ENCODE data around the gene ARFGAP1. TPM values are rescaled to one million over a fixed set of nuclear protein-coding genes. Genes with fewer than 3 reads are reported as not detected.

Gene ARFGAP1
- polyA plus RNA-seq, 2 donors, result 33.3 to 76.1 TPM

GRCh38 chr20:63274381-63275228 is 2.0 kb downstream of the ARFGAP1 start:
- peaks cover 7 to 28% of the 10 kb centered on the region in 2 donors for H3K36me3 ChIP-seq (ENCODE audit: control insufficient read depth in 2 of 2, insufficient read depth in 2 of 2, low read length in 1 of 2)
- no peaks in the 10 kb centered on the region for H3K9me3 ChIP-seq (ENCODE audit: control insufficient read depth in 2 of 2, insufficient read depth in 1 of 2, low read depth in 1 of 2, low read length in 1 of 2)
- no peak overlapping the region for H3K27ac ChIP-seq (ENCODE audit: low read depth in 2 of 2, low read length in 1 of 2)
- H3K4me3 ChIP-seq (ENCODE audit: low read depth in 1 of 2, low read length in 2 of 2), result no peak overlapping the region
- H3K4me1 ChIP-seq (ENCODE audit: control insufficient read depth in 2 of 2, insufficient read depth in 2 of 2, low read length in 1 of 2), result peaks cover 3 to 5% of the 10 kb centered on the region in 2 donors
- 73 to 74% methylated on average over 17 of the region's 17 CpGs for WGBS, 2 donors
- H3K27me3 ChIP-seq (ENCODE audit: control insufficient read depth in 1 of 2, insufficient read depth in 2 of 2, low read length in 2 of 2), result no peaks in the 10 kb centered on the region

- H3K36me3 ChIP-seq (ENCODE audit: control insufficient read depth in 2 of 2, insufficient read depth in 2 of 2, low read length in 1 of 2), result peaks cover 7 to 32% of the 10 kb centered on the region in 2 donors
- 95% methylated on average over 17 to 18 of the region's 18 CpGs for WGBS, 2 donors
- peaks cover 3 to 5% of the 10 kb centered on the region in 2 donors for H3K4me1 ChIP-seq (ENCODE audit: control insufficient read depth in 2 of 2, insufficient read depth in 2 of 2, low read length in 1 of 2)
- no peak overlapping the region for H3K4me3 ChIP-seq (ENCODE audit: low read depth in 1 of 2, low read length in 2 of 2)
- H3K27me3 ChIP-seq (ENCODE audit: control insufficient read depth in 1 of 2, insufficient read depth in 2 of 2, low read length in 2 of 2), result no peaks in the 10 kb centered on the region
- no peaks in the 10 kb centered on the region for H3K9me3 ChIP-seq (ENCODE audit: control insufficient read depth in 2 of 2, insufficient read depth in 1 of 2, low read depth in 1 of 2, low read length in 1 of 2)
- H3K27ac ChIP-seq (ENCODE audit: low read depth in 2 of 2, low read length in 1 of 2), result no peak overlapping the region
Measured at GRCh38 chr20:63275825-63276224, 3.2 kb downstream of the ARFGAP1 start.

- H3K27me3 ChIP-seq (ENCODE audit: control insufficient read depth in 1 of 2, insufficient read depth in 2 of 2, low read length in 2 of 2), result no peaks in the 10 kb centered on the region
- no peaks in the 10 kb centered on the region for H3K9me3 ChIP-seq (ENCODE audit: control insufficient read depth in 2 of 2, insufficient read depth in 1 of 2, low read depth in 1 of 2, low read length in 1 of 2)
- WGBS, 2 donors, result 93 to 95% methylated on average over 20 of the region's 20 CpGs
- no peak overlapping the region for H3K27ac ChIP-seq (ENCODE audit: low read depth in 2 of 2, low read length in 1 of 2)
- H3K4me3 ChIP-seq (ENCODE audit: low read depth in 1 of 2, low read length in 2 of 2), result no peak overlapping the region
- peaks cover 3 to 5% of the 10 kb centered on the region in 2 donors for H3K4me1 ChIP-seq (ENCODE audit: control insufficient read depth in 2 of 2, insufficient read depth in 2 of 2, low read length in 1 of 2)
- H3K36me3 ChIP-seq (ENCODE audit: control insufficient read depth in 2 of 2, insufficient read depth in 2 of 2, low read length in 1 of 2), result peaks cover 7 to 42% of the 10 kb centered on the region in 2 donors
Measured at GRCh38 chr20:63276956-63277355, 4.3 kb downstream of the ARFGAP1 start.

GRCh38 chr20:63277466-63278272 is 5.1 kb downstream of the ARFGAP1 start:
- Histone ChIP-seq H3K27ac (ENCODE audit: low read depth in 2 of 2, low read length in 1 of 2) (no peak overlapping the region), H3K4me1 (ENCODE audit: control insufficient read depth in 2 of 2, insufficient read depth in 2 of 2, low read length in 1 of 2) (peaks cover 0 to 5% of the 10 kb centered on the region in 2 donors), H3K27me3 (ENCODE audit: control insufficient read depth in 1 of 2, insufficient read depth in 2 of 2, low read length in 2 of 2) (no peaks in the 10 kb centered on the region), H3K36me3 (ENCODE audit: control insufficient read depth in 2 of 2, insufficient read depth in 2 of 2, low read length in 1 of 2) (peaks cover 7 to 48% of the 10 kb centered on the region in 2 donors), H3K4me3 (ENCODE audit: low read depth in 1 of 2, low read length in 2 of 2) (no peak overlapping the region), H3K9me3 (ENCODE audit: control insufficient read depth in 2 of 2, insufficient read depth in 1 of 2, low read depth in 1 of 2, low read length in 1 of 2) (no peaks in the 10 kb centered on the region)
- WGBS, 2 donors, result 92 to 93% methylated on average over 30 of the region's 30 CpGs

- H3K9me3 ChIP-seq (ENCODE audit: control insufficient read depth in 2 of 2, insufficient read depth in 1 of 2, low read depth in 1 of 2, low read length in 1 of 2), result no peaks in the 10 kb centered on the region
- peaks cover 7 to 58% of the 10 kb centered on the region in 2 donors for H3K36me3 ChIP-seq (ENCODE audit: control insufficient read depth in 2 of 2, insufficient read depth in 2 of 2, low read length in 1 of 2)
- H3K4me1 ChIP-seq (ENCODE audit: control insufficient read depth in 2 of 2, insufficient read depth in 2 of 2, low read length in 1 of 2), result peaks cover 0 to 3% of the 10 kb centered on the region in 2 donors
- no peak overlapping the region for H3K4me3 ChIP-seq (ENCODE audit: low read depth in 1 of 2, low read length in 2 of 2)
- no peak overlapping the region for H3K27ac ChIP-seq (ENCODE audit: low read depth in 2 of 2, low read length in 1 of 2)
- WGBS, 2 donors, result 84 to 86% methylated on average over 17 of the region's 17 CpGs
- no peaks in the 10 kb centered on the region for H3K27me3 ChIP-seq (ENCODE audit: control insufficient read depth in 1 of 2, insufficient read depth in 2 of 2, low read length in 2 of 2)
Measured at GRCh38 chr20:63278661-63279060, 6.0 kb downstream of the ARFGAP1 start.

- Histone ChIP-seq H3K4me3 (ENCODE audit: low read depth in 1 of 2, low read length in 2 of 2) (no peak overlapping the region), H3K36me3 (ENCODE audit: control insufficient read depth in 2 of 2, insufficient read depth in 2 of 2, low read length in 1 of 2) (peaks cover 7 to 66% of the 10 kb centered on the region in 2 donors)
- WGBS, 2 donors, result 92% methylated on average over 15 of the region's 15 CpGs
Measured at GRCh38 chr20:63279931-63280330, 7.3 kb downstream of the ARFGAP1 start.

GRCh38 chr20:63280371-63280770 is 7.8 kb downstream of the ARFGAP1 start:
- 95 to 96% methylated on average over 6 of the region's 6 CpGs for WGBS, 2 donors
- no peak overlapping the region for H3K27ac ChIP-seq (ENCODE audit: low read depth in 2 of 2, low read length in 1 of 2)

More at GRCh38 chr20:63279931-63280330, 7.3 kb downstream of the ARFGAP1 start:
- no peaks in the 10 kb centered on the region for H3K27me3 ChIP-seq (ENCODE audit: control insufficient read depth in 1 of 2, insufficient read depth in 2 of 2, low read length in 2 of 2)
- H3K27ac ChIP-seq (ENCODE audit: low read depth in 2 of 2, low read length in 1 of 2), result no peak overlapping the region
- H3K4me1 ChIP-seq (ENCODE audit: control insufficient read depth in 2 of 2, insufficient read depth in 2 of 2, low read length in 1 of 2), result no peaks in the 10 kb centered on the region
- H3K9me3 ChIP-seq (ENCODE audit: control insufficient read depth in 2 of 2, insufficient read depth in 1 of 2, low read depth in 1 of 2, low read length in 1 of 2), result no peaks in the 10 kb centered on the region

GRCh38 chr20:63280929-63281545 is 8.4 kb downstream of the ARFGAP1 start:
- H3K4me1 ChIP-seq (ENCODE audit: control insufficient read depth in 2 of 2, insufficient read depth in 2 of 2, low read length in 1 of 2), result no peaks in the 10 kb centered on the region
- H3K36me3 ChIP-seq (ENCODE audit: control insufficient read depth in 2 of 2, insufficient read depth in 2 of 2, low read length in 1 of 2), result peaks cover 12 to 72% of the 10 kb centered on the region in 2 donors
- H3K27me3 ChIP-seq (ENCODE audit: control insufficient read depth in 1 of 2, insufficient read depth in 2 of 2, low read length in 2 of 2), result no peaks in the 10 kb centered on the region
- H3K27ac ChIP-seq (ENCODE audit: low read depth in 2 of 2, low read length in 1 of 2), result no peak overlapping the region
- H3K4me3 ChIP-seq (ENCODE audit: low read depth in 1 of 2, low read length in 2 of 2), result no peak overlapping the region
- H3K9me3 ChIP-seq (ENCODE audit: control insufficient read depth in 2 of 2, insufficient read depth in 1 of 2, low read depth in 1 of 2, low read length in 1 of 2), result no peaks in the 10 kb centered on the region
- WGBS, 2 donors, result 80 to 81% methylated on average over 19 of the region's 19 CpGs

More at GRCh38 chr20:63280371-63280770, 7.8 kb downstream of the ARFGAP1 start:
- Histone ChIP-seq H3K4me3 (ENCODE audit: low read depth in 1 of 2, low read length in 2 of 2) (no peak overlapping the region), H3K36me3 (ENCODE audit: control insufficient read depth in 2 of 2, insufficient read depth in 2 of 2, low read length in 1 of 2) (peaks cover 7 to 67% of the 10 kb centered on the region in 2 donors), H3K27me3 (ENCODE audit: control insufficient read depth in 1 of 2, insufficient read depth in 2 of 2, low read length in 2 of 2) (no peaks in the 10 kb centered on the region), H3K9me3 (ENCODE audit: control insufficient read depth in 2 of 2, insufficient read depth in 1 of 2, low read depth in 1 of 2, low read length in 1 of 2) (no peaks in the 10 kb centered on the region), H3K4me1 (ENCODE audit: control insufficient read depth in 2 of 2, insufficient read depth in 2 of 2, low read length in 1 of 2) (no peaks in the 10 kb centered on the region)
